Astrocyte (in vitro differentiated cells and primary cell): Measurements from ENCODE around the gene STK33. TPM values are rescaled to one million over a fixed set of nuclear protein-coding genes. Genes with fewer than 3 reads are reported as not detected.

Experiments
- DNase-seq: peaks from one replicate; pipeline ENCODE4 v3.0.0-alpha.2; 2010; ENCODE audit warnings: low read depth
- FAIRE-seq: peaks from 2 replicates; lab custom pipeline; 2011; peaks lifted over from hg19 to GRCh38; lab: Jason Lieb, UNC
- H2AFZ ChIP-seq: 2 replicates; pipeline ENCODE4 v1.6.0; 2012; ENCODE audit warnings: low read depth, low read length, inconsistent platforms
- H3K27ac ChIP-seq: 2 replicates; pipeline ENCODE4 v1.5.1; 2011; ENCODE audit warnings: low read depth, low read length, inconsistent platforms
- H3K27me3 ChIP-seq: 2 replicates; pipeline ENCODE4 v1.6.0; 2011; ENCODE audit warnings: low read length, inconsistent platforms; ENCODE audit not compliant: insufficient read depth
- H3K36me3 ChIP-seq: 2 replicates; pipeline ENCODE4 v1.5.1; 2011; ENCODE audit warnings: low read length, inconsistent platforms; ENCODE audit not compliant: insufficient read depth
- H3K4me1 ChIP-seq: 2 replicates; pipeline ENCODE4 v1.5.1; 2011; ENCODE audit warnings: low read length, inconsistent platforms; ENCODE audit not compliant: insufficient read depth
- H3K4me2 ChIP-seq: 2 replicates; pipeline ENCODE4 v1.6.0; 2012; ENCODE audit warnings: low read length, inconsistent platforms
- H3K4me3 ChIP-seq: 2 replicates; pipeline ENCODE4 v1.5.1; 2011; ENCODE audit warnings: low read depth, mild to moderate bottlenecking, low read length, inconsistent platforms; ENCODE audit not compliant: insufficient read depth
- H3K79me2 ChIP-seq: 2 replicates; pipeline ENCODE4 v1.6.0; 2012; ENCODE audit warnings: mild to moderate bottlenecking, low read length, inconsistent platforms; ENCODE audit not compliant: insufficient read depth
- H3K9ac ChIP-seq: 2 replicates; pipeline ENCODE4 v1.6.0; 2012; ENCODE audit warnings: mild to moderate bottlenecking, low read length, inconsistent platforms
- H3K9me3 ChIP-seq: 2 replicates; pipeline ENCODE4 v1.5.1; 2012; ENCODE audit warnings: low read depth, mild to moderate bottlenecking, low read length, inconsistent platforms; ENCODE audit not compliant: insufficient read depth
- H4K20me1 ChIP-seq: 2 replicates; pipeline ENCODE4 v1.6.0; 2012; ENCODE audit warnings: low read length, inconsistent platforms; ENCODE audit not compliant: insufficient read depth
- H3K27ac Mint-ChIP-seq: one replicate; pipeline ENCODE4 v1.8.0; 2021; ENCODE audit warnings: mild to moderate bottlenecking, mixed read lengths; ENCODE audit not compliant: unreplicated experiment
- H3K27me3 Mint-ChIP-seq: one replicate; pipeline ENCODE4 v1.8.0; 2021; ENCODE audit warnings: low read depth, mixed read lengths; ENCODE audit not compliant: unreplicated experiment
- H3K36me3 Mint-ChIP-seq: one replicate; pipeline ENCODE4 v1.8.0; 2021; ENCODE audit warnings: low read depth, mixed read lengths; ENCODE audit not compliant: unreplicated experiment
- H3K4me1 Mint-ChIP-seq: one replicate; pipeline ENCODE4 v1.8.0; 2021; ENCODE audit warnings: low read depth, mixed read lengths; ENCODE audit not compliant: unreplicated experiment
- H3K4me3 Mint-ChIP-seq: one replicate; pipeline ENCODE4 v1.8.0; 2021; ENCODE audit warnings: mild to moderate bottlenecking, moderate library complexity, mixed read lengths; ENCODE audit not compliant: unreplicated experiment
- H3K9me3 Mint-ChIP-seq: one replicate; pipeline ENCODE4 v1.8.0; 2021; ENCODE audit warnings: mild to moderate bottlenecking, mixed read lengths; ENCODE audit not compliant: unreplicated experiment
- CTCF ChIP-seq: IDR thresholded peaks from 2 replicates; pipeline ENCODE4 v1.5.1; 2011; ENCODE audit warnings: low read depth, mild to moderate bottlenecking, inconsistent platforms, low read length, moderate library complexity; ENCODE audit not compliant: insufficient read depth
- EZH2 ChIP-seq: IDR thresholded peaks from 2 replicates; pipeline ENCODE4 v1.6.1; 2012; ENCODE audit warnings: mild to moderate bottlenecking, low read length, inconsistent platforms; ENCODE audit not compliant: insufficient read depth
- total RNA-seq: library from RNA; stranded (reverse); gene quantifications from 2 replicates; pipeline ENCODE4 v1.2.1, GENCODE V29; 2021

Gene STK33
- total RNA-seq, 1 donor from 2014 or later = 7.5 TPM

- no peaks in the 10 kb centered on the region for H4K20me1 ChIP-seq
- Mint-ChIP-seq H3K27me3 (peaks cover 2% of the 10 kb centered on the region), H3K27ac (no peak overlapping the region), H3K4me3 (no peak overlapping the region), H3K9me3 (peaks cover 6% of the 10 kb centered on the region), H3K36me3 (peaks cover 3% of the 10 kb centered on the region), H3K4me1 (peaks cover 21% of the 10 kb centered on the region)
- H3K36me3 ChIP-seq = no peaks in the 10 kb centered on the region
- no peaks in the 10 kb centered on the region for H3K27me3 ChIP-seq
- H3K4me1 ChIP-seq = peaks cover 5% of the 10 kb centered on the region
- H3K4me3 ChIP-seq = no peak overlapping the region
- H3K27ac ChIP-seq = no peak overlapping the region
- no peak overlapping the region for H2AFZ ChIP-seq
- DNase-seq = peak; percentile 64
- H3K4me2 ChIP-seq = peak overlapping the region; percentile 20
- no peak for FAIRE-seq
- H3K9ac ChIP-seq = no peak overlapping the region
- H3K9me3 ChIP-seq = no peaks in the 10 kb centered on the region
- no peaks in the 10 kb centered on the region for H3K79me2 ChIP-seq
- no peak for TF ChIP-seq CTCF
- no peak for TF ChIP-seq EZH2
Measured at GRCh38 chr11:8382436-8383053, 211.5 kb downstream of the STK33 start.

- FAIRE-seq (no peak), DNase-seq (no peak)
- H3K4me3 Mint-ChIP-seq = no peak overlapping the region
Measured at GRCh38 chr11:8381871-8382396, 212.1 kb downstream of the STK33 start.

More at GRCh38 chr11:8381871-8382396, 212.1 kb downstream of the STK33 start:
- TF ChIP-seq EZH2 = no peak
- no peak for TF ChIP-seq CTCF
- H2AFZ ChIP-seq = no peak overlapping the region
- H3K36me3 ChIP-seq = no peaks in the 10 kb centered on the region
- no peaks in the 10 kb centered on the region for H3K79me2 ChIP-seq
- Mint-ChIP-seq H3K27me3 (peaks cover 2% of the 10 kb centered on the region), H3K27ac (no peak overlapping the region), H3K4me1 (peaks cover 21% of the 10 kb centered on the region), H3K36me3 (peaks cover 3% of the 10 kb centered on the region), H3K9me3 (peaks cover 6% of the 10 kb centered on the region)
- peaks cover 5% of the 10 kb centered on the region for H3K4me1 ChIP-seq
- H3K9ac ChIP-seq = no peak overlapping the region
- H4K20me1 ChIP-seq = no peaks in the 10 kb centered on the region
- no peak overlapping the region for H3K4me3 ChIP-seq
- no peaks in the 10 kb centered on the region for H3K9me3 ChIP-seq
- no peaks in the 10 kb centered on the region for H3K27me3 ChIP-seq
- H3K27ac ChIP-seq = no peak overlapping the region
- H3K4me2 ChIP-seq = no peak overlapping the region
